Measurements from ENCODE around the gene CCDC88B. TPM values are rescaled to one million over a fixed set of nuclear protein-coding genes. Genes with fewer than 3 reads are reported as not detected.

Gene CCDC88B
- total and polyA plus RNA-seq, 9 of the 15 experiments (the other 6 are each of a cell fraction or from before 2014, with no cell fraction given) = 0.13 to 18.1 (median 7.9) TPM

DNA sequence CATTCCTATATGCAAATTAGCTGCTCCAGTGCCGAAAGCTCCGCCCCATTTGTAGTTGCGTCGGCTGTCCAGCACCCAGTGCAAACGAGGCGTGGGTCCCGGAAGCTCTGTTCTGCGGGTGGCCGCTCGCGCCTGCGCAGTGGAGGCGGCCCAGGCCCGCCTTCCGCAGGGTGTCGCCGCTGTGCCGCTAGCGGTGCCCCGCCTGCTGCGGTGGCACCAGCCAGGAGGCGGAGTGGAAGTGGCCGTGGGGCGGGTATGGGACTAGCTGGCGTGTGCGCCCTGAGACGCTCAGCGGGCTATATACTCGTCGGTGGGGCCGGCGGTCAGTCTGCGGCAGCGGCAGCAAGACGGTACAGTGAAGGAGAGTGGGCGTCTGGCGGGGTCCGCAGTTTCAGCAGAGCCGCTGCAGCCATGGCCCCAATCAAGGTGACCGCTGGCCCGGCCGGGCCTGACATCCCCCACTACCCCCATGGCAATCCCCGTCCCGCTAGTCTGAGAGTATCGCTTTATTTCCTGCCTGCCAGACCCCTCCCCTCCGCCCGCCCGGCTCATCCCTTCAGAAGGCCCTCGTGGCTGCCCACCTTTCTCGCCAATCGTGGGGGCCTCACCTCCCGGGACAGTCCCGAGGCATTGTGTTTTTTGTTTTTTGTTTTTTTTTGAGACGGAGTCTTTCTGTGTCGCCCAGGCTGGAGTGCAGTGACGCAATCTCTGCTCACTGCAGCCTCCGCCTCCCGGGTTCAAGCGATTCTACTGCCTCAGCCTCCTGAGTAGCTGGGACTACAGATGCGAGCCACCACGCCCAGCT lies 21.8 kb upstream of the CCDC88B start, which contains the start of gene PRDX5 (continued):
- no peak for TF ChIP-seq ZNF449 (CRISPR knock-in tag; IDR thresholded peaks at IDR 0.05)
- TF ChIP-seq ERF (CRISPR knock-in tag; IDR thresholded peaks at IDR 0.05) = peak; percentile 84
- TF ChIP-seq ZNF431 (CRISPR knock-in tag; IDR thresholded peaks at IDR 0.05) = peak; percentile 43
- no peak for TF ChIP-seq TCF15 (CRISPR knock-in tag; IDR thresholded peaks at IDR 0.05)
- no peak; the same call in 1 of the 2 replicates for TF ChIP-seq ZBED1 (IDR thresholded peaks at IDR 0.05)
- no peak for TF ChIP-seq HLTF (IDR thresholded peaks at IDR 0.05)
- no peak for TF ChIP-seq E2F4 (CRISPR knock-in tag; IDR thresholded peaks at IDR 0.05; ENCODE audit: low read depth)
- TF ChIP-seq HNRNPLL (IDR thresholded peaks at IDR 0.05; ENCODE audit: low read depth, low read length, poor library complexity, severe bottlenecking) = peak; percentile 71
- TF ChIP-seq E2F1 (CRISPR knock-in tag; IDR thresholded peaks at IDR 0.05) = no peak
- no peak for TF ChIP-seq GTF3C2 (IDR thresholded peaks at IDR 0.05; ENCODE audit: borderline replicate concordance, extremely low read depth, insufficient read length)
- TF ChIP-seq, protein P1, sequence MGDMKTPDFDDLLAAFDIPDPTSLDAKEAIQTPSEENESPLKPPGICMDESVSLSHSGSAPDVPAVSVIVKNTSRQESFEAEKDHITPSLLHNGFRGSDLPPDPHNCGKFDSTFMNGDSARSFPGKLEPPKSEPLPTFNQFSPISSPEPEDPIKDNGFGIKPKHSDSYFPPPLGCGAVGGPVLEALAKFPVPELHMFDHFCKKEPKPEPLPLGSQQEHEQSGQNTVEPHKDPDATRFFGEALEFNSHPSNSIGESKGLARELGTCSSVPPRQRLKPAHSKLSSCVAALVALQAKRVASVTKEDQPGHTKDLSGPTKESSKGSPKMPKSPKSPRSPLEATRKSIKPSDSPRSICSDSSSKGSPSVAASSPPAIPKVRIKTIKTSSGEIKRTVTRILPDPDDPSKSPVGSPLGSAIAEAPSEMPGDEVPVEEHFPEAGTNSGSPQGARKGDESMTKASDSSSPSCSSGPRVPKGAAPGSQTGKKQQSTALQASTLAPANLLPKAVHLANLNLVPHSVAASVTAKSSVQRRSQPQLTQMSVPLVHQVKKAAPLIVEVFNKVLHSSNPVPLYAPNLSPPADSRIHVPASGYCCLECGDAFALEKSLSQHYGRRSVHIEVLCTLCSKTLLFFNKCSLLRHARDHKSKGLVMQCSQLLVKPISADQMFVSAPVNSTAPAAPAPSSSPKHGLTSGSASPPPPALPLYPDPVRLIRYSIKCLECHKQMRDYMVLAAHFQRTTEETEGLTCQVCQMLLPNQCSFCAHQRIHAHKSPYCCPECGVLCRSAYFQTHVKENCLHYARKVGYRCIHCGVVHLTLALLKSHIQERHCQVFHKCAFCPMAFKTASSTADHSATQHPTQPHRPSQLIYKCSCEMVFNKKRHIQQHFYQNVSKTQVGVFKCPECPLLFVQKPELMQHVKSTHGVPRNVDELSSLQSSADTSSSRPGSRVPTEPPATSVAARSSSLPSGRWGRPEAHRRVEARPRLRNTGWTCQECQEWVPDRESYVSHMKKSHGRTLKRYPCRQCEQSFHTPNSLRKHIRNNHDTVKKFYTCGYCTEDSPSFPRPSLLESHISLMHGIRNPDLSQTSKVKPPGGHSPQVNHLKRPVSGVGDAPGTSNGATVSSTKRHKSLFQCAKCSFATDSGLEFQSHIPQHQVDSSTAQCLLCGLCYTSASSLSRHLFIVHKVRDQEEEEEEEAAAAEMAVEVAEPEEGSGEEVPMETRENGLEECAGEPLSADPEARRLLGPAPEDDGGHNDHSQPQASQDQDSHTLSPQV (IDR thresholded peaks at IDR 0.05) = peak; percentile 81
- TF ChIP-seq TAF1 (IDR thresholded peaks at IDR 0.05; ENCODE audit: control insufficient read depth, extremely low read depth, insufficient read depth, low read length, severe bottlenecking) = peak; percentile 50
- TF ChIP-seq STAT5B (CRISPR knock-in tag; IDR thresholded peaks at IDR 0.05) = no peak
